ENCODE measurements around the gene CCDC174.

GRCh38 chr3:14625443-14625842 is 26.1 kb upstream of the CCDC174 start:
- no peak for TF ChIP-seq CTCF (IDR thresholded peaks at IDR 0.05; ENCODE audit: low read length)
- TF ChIP-seq EZH2 (optimal IDR thresholded peaks at IDR 0.05; ENCODE audit: low read depth, low read length) = no peak

Measured in MM.1S (cell line).